ENCODE measurements around the gene FRMD4A. TPM values are rescaled to one million over a fixed set of nuclear protein-coding genes. Genes with fewer than 3 reads are reported as not detected.

Gene FRMD4A
- total RNA-seq, 1 experiment from 2014 or later = 0.23 TPM

GRCh38 chr10:13654846-13655245 is 675.9 kb downstream of the FRMD4A start:
- H3K36me3 Mint-ChIP-seq (ENCODE audit: insufficient read depth, unreplicated experiment) = peaks cover 11% of the 10 kb centered on the region

DNA sequence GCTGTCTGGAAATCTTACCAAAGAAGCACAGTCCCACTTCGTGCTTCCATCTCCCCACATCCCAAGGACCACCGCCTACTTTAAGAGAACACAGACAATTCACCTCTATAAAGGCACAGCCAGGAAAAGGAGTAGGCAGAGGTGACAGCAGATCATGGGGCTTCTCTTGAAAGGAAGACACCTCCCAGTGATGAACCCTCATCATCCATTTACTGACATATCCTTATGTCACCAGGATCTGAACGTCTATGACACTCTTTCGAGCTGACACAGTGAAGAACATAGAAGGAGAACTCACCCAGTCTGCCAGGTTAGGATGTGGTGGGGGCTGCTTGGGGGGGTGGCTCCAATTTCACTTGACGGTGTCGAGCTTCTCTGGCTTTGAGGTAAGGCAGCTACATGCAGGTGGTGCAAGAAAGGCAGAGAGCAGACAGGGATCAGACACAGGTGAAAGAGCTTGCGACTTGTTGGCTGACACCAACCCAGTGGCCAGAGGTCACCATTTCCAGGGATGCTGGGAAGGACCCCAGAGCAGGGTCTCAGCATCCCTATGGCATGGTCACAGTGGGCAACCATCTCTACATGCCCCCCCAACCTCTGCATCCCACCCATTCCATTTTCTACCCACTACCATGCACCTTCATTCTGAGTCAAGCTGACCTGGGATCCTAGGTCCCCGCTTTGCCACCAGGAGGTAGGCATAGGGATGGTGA is 676.5 kb downstream of the FRMD4A start:
- Mint-ChIP-seq H3K36me3 (ENCODE audit: insufficient read depth, unreplicated experiment) (peaks cover 11% of the 10 kb centered on the region), H3K4me3 (ENCODE audit: unreplicated experiment) (no peak overlapping the region), H3K27me3 (ENCODE audit: insufficient read depth, unreplicated experiment) (no peaks in the 10 kb centered on the region), H3K27ac (ENCODE audit: low read depth, unreplicated experiment) (no peak overlapping the region), H3K9me3 (ENCODE audit: unreplicated experiment) (no peaks in the 10 kb centered on the region), H3K4me1 (ENCODE audit: insufficient read depth, unreplicated experiment) (no peaks in the 10 kb centered on the region)
- ChIA-PET POLR2A (interaction anchor here (0.6 to 1.5 kb wide), 2 partner anchors 122 to 813 kb away, joined by 3 to 4 read pairs; no protein-coding TSS in a partner anchor), CTCF (interaction anchor here (1.0 kb wide), 1 partner anchor 281 kb away, joined by 3 read pairs; no protein-coding TSS in a partner anchor)
- no TSS peak for BruUV-seq (replicated peaks)
- TF ChIP-seq CTCF (IDR thresholded peaks at IDR 0.05; ENCODE audit: unreplicated experiment) = no peak
- no peak for DNase-seq (ENCODE audit: unreplicated experiment)
- intact Hi-C loops (cut with micrococcal nuclease) = no loop called here

More at GRCh38 chr10:13654846-13655245, 675.9 kb downstream of the FRMD4A start:
- Mint-ChIP-seq H3K4me1 (ENCODE audit: insufficient read depth, unreplicated experiment) (peaks cover 2% of the 10 kb centered on the region), H3K27me3 (ENCODE audit: insufficient read depth, unreplicated experiment) (no peaks in the 10 kb centered on the region), H3K4me3 (ENCODE audit: unreplicated experiment) (no peak overlapping the region), H3K9me3 (ENCODE audit: unreplicated experiment) (no peaks in the 10 kb centered on the region), H3K27ac (ENCODE audit: low read depth, unreplicated experiment) (no peak overlapping the region)
- POLR2A ChIA-PET = no interaction called here
- CTCF ChIA-PET = interaction anchor here (1.0 kb wide), 1 partner anchor 281 kb away, joined by 3 read pairs; no protein-coding TSS in a partner anchor
- no TSS peak for BruUV-seq (replicated peaks)
- intact Hi-C loops (cut with micrococcal nuclease) = no loop called here
- TF ChIP-seq CTCF (IDR thresholded peaks at IDR 0.05; ENCODE audit: unreplicated experiment) = no peak
- no peak for DNase-seq (ENCODE audit: unreplicated experiment)

- Mint-ChIP-seq H3K27ac (ENCODE audit: low read depth, unreplicated experiment) (no peak overlapping the region), H3K9me3 (ENCODE audit: unreplicated experiment) (no peaks in the 10 kb centered on the region), H3K27me3 (ENCODE audit: insufficient read depth, unreplicated experiment) (no peaks in the 10 kb centered on the region), H3K36me3 (ENCODE audit: insufficient read depth, unreplicated experiment) (peaks cover 11% of the 10 kb centered on the region), H3K4me1 (ENCODE audit: insufficient read depth, unreplicated experiment) (no peaks in the 10 kb centered on the region), H3K4me3 (ENCODE audit: unreplicated experiment) (no peak overlapping the region)
- ChIA-PET POLR2A (interaction anchor here (1.5 kb wide), 1 partner anchor 124 kb away, joined by 4 read pairs; no protein-coding TSS in a partner anchor), CTCF (interaction anchor here (2.0 kb wide), 1 partner anchor 39 kb away, joined by 7 read pairs; no protein-coding TSS in a partner anchor)
- no peak for DNase-seq (ENCODE audit: unreplicated experiment)
- intact Hi-C loops (cut with micrococcal nuclease) = no loop called here
- no peak for TF ChIP-seq CTCF (IDR thresholded peaks at IDR 0.05; ENCODE audit: unreplicated experiment)
- no TSS peak for BruUV-seq (replicated peaks)
These were observed 677.9 kb downstream of the FRMD4A start for GRCh38 chr10:13652860-13653259.

- TF ChIP-seq CTCF (IDR thresholded peaks at IDR 0.05; ENCODE audit: unreplicated experiment) = no peak
- POLR2A ChIA-PET = no interaction called here
- Mint-ChIP-seq H3K36me3 (ENCODE audit: insufficient read depth, unreplicated experiment) (peaks cover 11% of the 10 kb centered on the region), H3K9me3 (ENCODE audit: unreplicated experiment) (no peaks in the 10 kb centered on the region), H3K4me3 (ENCODE audit: unreplicated experiment) (no peak overlapping the region), H3K27me3 (ENCODE audit: insufficient read depth, unreplicated experiment) (no peaks in the 10 kb centered on the region), H3K27ac (ENCODE audit: low read depth, unreplicated experiment) (no peak overlapping the region), H3K4me1 (ENCODE audit: insufficient read depth, unreplicated experiment) (no peaks in the 10 kb centered on the region)
- CTCF ChIA-PET = interaction anchor here (0.5 to 2.0 kb wide), 4 partner anchors 39 to 135 kb away, joined by 3 to 7 read pairs (median 4); no protein-coding TSS in a partner anchor
- intact Hi-C loops (cut with micrococcal nuclease) = no loop called here
- DNase-seq (ENCODE audit: unreplicated experiment) = peak; percentile 3
- BruUV-seq (replicated peaks) = no TSS peak
These were observed 678.6 kb downstream of the FRMD4A start for GRCh38 chr10:13651969-13652720.

Measured in MCF 10A (cell line).